Measurements from ENCODE around the gene CLDN24.

Gene CLDN24

DNA sequence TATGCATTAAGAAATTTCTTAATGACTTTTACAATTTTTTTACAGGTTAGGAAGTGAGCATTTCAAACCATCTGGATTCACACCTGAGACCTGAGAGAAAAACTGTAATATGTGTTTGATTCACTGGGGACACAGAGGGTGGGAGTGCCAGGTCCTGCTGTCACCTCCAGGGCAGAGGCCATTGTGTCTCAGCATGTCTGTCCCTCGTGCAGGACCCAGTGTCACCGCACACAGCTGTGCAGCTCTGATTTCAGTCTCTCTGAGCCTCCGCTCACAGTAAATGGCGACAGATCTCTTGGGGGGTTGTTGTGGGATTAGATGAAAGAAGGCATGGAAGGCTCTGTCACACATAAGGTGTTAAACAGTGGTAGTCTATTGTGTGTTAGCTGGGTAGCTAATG, 23.0 kb upstream of the CLDN24 start:
- no peak overlapping the region for H3K27ac ChIP-seq
- TF ChIP-seq, protein P1, sequence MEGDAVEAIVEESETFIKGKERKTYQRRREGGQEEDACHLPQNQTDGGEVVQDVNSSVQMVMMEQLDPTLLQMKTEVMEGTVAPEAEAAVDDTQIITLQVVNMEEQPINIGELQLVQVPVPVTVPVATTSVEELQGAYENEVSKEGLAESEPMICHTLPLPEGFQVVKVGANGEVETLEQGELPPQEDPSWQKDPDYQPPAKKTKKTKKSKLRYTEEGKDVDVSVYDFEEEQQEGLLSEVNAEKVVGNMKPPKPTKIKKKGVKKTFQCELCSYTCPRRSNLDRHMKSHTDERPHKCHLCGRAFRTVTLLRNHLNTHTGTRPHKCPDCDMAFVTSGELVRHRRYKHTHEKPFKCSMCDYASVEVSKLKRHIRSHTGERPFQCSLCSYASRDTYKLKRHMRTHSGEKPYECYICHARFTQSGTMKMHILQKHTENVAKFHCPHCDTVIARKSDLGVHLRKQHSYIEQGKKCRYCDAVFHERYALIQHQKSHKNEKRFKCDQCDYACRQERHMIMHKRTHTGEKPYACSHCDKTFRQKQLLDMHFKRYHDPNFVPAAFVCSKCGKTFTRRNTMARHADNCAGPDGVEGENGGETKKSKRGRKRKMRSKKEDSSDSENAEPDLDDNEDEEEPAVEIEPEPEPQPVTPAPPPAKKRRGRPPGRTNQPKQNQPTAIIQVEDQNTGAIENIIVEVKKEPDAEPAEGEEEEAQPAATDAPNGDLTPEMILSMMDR (conservative IDR thresholded peaks at IDR 0.05): no peak

DNA sequence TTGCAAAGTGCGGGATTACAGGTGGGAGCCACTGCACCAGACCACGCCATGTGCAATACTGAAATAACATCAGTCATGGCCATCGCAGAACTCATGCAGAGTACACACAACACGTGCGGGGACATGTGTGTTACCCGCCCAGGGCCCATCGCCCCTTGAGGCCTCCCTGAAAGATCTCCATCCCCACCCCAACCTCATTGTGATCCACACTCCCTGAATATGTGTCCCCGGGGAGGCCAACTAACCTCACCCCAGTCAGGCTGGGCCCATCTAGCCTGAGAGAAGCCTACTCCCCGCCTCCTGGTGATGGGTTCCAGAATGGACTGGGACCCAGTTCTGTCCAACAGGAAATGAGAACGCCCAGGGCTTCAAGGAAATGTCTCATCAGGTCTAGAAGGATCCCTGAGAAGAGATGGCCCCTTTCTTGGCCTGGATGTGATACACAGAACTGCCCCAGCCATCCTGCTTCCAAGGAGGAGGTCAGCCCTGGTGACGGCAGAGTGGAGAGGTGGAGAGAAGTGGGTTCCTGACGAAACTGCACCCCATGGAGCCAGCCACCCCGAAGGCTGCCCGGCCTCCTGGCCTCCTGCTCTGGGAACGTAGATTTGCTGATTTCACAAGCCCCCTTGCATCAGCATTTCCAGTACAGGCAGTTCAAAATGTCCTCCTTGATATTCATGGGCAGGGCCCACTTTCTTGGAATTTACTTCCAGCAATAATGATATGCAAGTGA, 22.5 kb upstream of the CLDN24 start:
- TF ChIP-seq, protein P1 (conservative IDR thresholded peaks at IDR 0.05): no peak
- no peak overlapping the region for H3K27ac ChIP-seq

- TF ChIP-seq, protein P1 (conservative IDR thresholded peaks at IDR 0.05): no peak
- no peak overlapping the region for H3K27ac ChIP-seq
Observed at GRCh38 chr4:183343730-183344129, 21.5 kb upstream of the CLDN24 start.

GRCh38 chr4:183342541-183343533, 20.6 kb upstream of the CLDN24 start:
- TF ChIP-seq, protein P1 (conservative IDR thresholded peaks at IDR 0.05): no peak
- no peak overlapping the region for H3K27ac ChIP-seq

- H3K27ac ChIP-seq: no peak overlapping the region
- TF ChIP-seq, protein P1 (conservative IDR thresholded peaks at IDR 0.05): no peak
Observed at GRCh38 chr4:183337833-183338232, 15.6 kb upstream of the CLDN24 start.

DNA sequence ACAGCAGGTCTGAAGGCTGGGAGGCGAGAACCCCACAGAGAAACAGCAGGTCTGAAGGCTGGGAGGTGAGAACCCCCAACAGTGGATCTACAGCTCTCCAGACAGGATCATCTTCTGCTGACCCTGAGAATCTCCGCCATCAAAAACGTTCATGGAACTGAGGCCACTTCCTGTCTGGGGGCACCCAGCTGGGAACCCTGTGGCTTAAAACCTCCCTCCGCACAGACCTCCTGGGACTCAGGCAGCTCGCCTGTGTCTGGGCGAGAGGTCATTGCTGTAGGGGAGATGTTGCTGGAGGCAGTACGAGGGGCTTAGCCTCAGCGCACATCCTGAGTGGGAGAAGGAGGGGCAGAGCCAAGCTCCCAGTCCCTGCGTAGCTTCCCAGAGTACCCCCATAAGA, 15.1 kb upstream of the CLDN24 start:
- TF ChIP-seq, protein P1 (conservative IDR thresholded peaks at IDR 0.05): no peak
- H3K27ac ChIP-seq: no peak overlapping the region

DNA sequence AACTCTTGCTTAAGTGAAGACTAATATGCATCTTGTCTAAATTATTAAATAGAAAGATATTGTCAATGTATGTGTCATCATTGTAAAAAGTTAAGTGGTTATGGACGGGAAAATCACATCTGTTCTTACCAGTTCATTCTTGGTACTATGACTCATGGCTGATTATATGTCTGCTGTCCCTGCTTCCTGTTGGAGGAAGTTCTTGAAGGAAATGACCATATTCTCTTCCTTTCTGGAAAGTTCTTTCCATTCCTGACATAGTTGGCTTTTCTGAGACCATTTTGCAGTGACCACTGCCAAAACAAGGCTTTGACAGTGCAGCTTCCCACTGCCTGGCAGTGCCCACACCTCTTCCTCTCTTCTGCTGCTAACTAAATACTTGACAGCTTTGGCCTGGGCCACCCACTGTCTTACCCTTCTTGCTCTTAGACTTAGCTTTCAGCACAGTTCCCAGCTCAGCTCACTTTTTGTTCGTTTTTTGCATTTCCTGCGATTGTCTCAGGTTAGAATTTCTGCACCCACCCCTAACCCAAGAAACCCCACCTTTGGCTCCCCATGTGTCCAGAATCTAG, 13.2 kb upstream of the CLDN24 start:
- H3K27ac ChIP-seq: no peak overlapping the region
- TF ChIP-seq, protein P1 (conservative IDR thresholded peaks at IDR 0.05): no peak

All from VCaP (cell line).